Right cardiac atrium (tissue), 5 donors: ENCODE data around the gene TRIM50. TPM values are rescaled to one million over a fixed set of nuclear protein-coding genes. Genes with fewer than 3 reads are reported as not detected.
A peak's percentile ranks its signal among the peaks of the same experiment; 100 is the strongest.
"Not testable (repeated sequence)": the region's sequence is repeated elsewhere in the genome, so short reads cannot be mapped to it uniquely, and the experiment has no call there.

ENCODE experiments used
- ATAC-seq, 2 donors: fragments of 200-7000 bp; cut with Tn5 transposase; one replicate each; pipeline versions ENCODE4 v1.8.0 to v1.9.1; 2020; ENCODE audit warnings: moderate library complexity in 2 of 2, mild to moderate bottlenecking in 1 of 2
- DNase-seq, 3 donors: peaks; one replicate each; pipeline ENCODE4 v3.0.0-alpha.2; 2020
- H3K27ac ChIP-seq: one replicate; pipeline ENCODE4 v1.5.1; 2013; ENCODE audit warnings: mild to moderate bottlenecking, low read length, control low read depth, moderate library complexity
- H3K27me3 ChIP-seq: one replicate; pipeline ENCODE4 v1.6.1; 2013; ENCODE audit not compliant: control insufficient read depth, insufficient read depth
- H3K4me1 ChIP-seq: one replicate; pipeline ENCODE4 v1.6.1; 2013; ENCODE audit warnings: low read length; ENCODE audit not compliant: control insufficient read depth, insufficient read depth
- H3K4me3 ChIP-seq: one replicate; pipeline ENCODE4 v1.5.1; 2013; ENCODE audit warnings: low read length, control low read depth
- H3K9me3 ChIP-seq: one replicate; pipeline ENCODE4 v1.6.1; 2013; ENCODE audit warnings: low read length; ENCODE audit not compliant: control insufficient read depth
- WGBS: extraction: QIAGEN DNeasy Blood & Tissue Kit; methylation state at CpG from one replicate; pipeline ENCODE4 v1.1.7; 2013; 5-methylcytosine and 5-hydroxymethylcytosine counted together
- intact Hi-C, 4 donors: fragments of 100-400 bp; cut with DNase I; formaldehyde crosslinking; loops; one replicate each; pipeline versions ENCODE4 v1.11.0 to v1.14.0; 2022 to 2023
- polyA plus RNA-seq: library from polyadenylated mRNA; stranded (reverse); fragments of 200-250 nt; gene quantifications from one replicate; pipeline ENCODE4 v1.2.3, GENCODE V29; 2013
- total RNA-seq, 4 donors: library from RNA; stranded (reverse); fragmentation: NEBNext Ultra II Directional; extraction: Animal tissue kit (Norgen Biotek cat#: 25700); gene quantifications; one replicate each; pipeline ENCODE4 v1.2.1, GENCODE V29; 2021
- donor health status: healthy with polysubstance abuse.
- donor health status: DM: no; HTN: yes; CAD: no.
- donor health status: DM: no; HTN: no; CAD: no.
- donor health status: DM: no; HTN: yes; CAD: no; lungs with severe emphysema.
- donor health status: DM: yes; HTN: yes; CAD: no.

TRIM50 gene
- total and polyA plus RNA-seq, 5 donors, result 0.07 to 0.17 (median 0.12) TPM; not detected in 2

DNA sequence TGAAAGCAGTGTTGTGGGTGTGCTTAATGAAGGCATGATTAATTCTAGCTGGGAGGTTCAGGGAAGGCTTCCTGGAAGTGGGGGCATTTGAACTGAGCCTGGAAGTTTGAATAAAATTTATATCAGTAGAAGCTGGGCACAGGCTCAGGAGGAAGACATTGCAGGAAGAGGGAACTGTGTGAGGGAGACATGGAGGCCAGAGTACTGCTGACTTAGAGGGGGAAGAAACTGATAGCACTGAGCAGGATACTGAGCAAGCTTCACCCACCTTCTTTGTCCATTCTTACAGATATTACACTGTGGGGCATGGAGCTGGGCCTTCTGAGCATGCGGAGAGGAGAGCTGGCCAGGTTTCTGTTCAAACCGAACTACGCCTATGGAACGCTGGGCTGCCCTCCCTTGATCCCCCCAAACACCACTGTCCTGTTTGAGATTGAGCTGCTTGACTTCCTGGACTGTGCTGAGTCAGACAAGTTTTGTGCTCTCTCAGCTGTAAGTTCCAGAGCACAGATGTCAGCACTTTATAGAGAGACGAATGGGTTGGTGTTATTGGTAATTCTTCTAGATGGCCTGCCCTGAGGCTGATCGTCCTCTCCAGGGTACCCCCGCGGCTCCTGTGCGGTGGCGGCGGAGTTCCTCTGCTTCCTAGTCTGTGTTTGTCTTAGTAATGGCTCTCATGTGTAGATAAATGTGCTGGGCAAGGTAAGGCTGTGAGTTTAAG is 2.1 kb upstream of the TRIM50 start:
- Histone ChIP-seq H3K9me3 (no peaks in the 10 kb centered on the region), H3K4me3 (no peak overlapping the region), H3K4me1 (no peaks in the 10 kb centered on the region), H3K27ac (no peak overlapping the region), H3K27me3 (no peaks in the 10 kb centered on the region)
- WGBS, result 27% methylated on average over 11 of the region's 11 CpGs
- ATAC-seq (peak; percentile 71 to 73), DNase-seq (no peak)
- intact Hi-C loops, result loop anchor here in 1 of 4 donors (10.0 kb wide), 1 partner anchor 125 kb away; no protein-coding TSS in a partner anchor

GRCh38 chr7:73328696-73329095 is 814 bp upstream of the TRIM50 start:
- ATAC-seq (no peak), DNase-seq (no peak)
- no peak overlapping the region for H3K4me3 ChIP-seq
- no peaks in the 10 kb centered on the region for H3K9me3 ChIP-seq
- H3K27me3 ChIP-seq, result no peaks in the 10 kb centered on the region
- intact Hi-C loops, result no loop called here
- H3K27ac ChIP-seq, result no peak overlapping the region
- 96% methylated on average over 10 of the region's 10 CpGs for WGBS
- H3K4me1 ChIP-seq, result no peaks in the 10 kb centered on the region

DNA sequence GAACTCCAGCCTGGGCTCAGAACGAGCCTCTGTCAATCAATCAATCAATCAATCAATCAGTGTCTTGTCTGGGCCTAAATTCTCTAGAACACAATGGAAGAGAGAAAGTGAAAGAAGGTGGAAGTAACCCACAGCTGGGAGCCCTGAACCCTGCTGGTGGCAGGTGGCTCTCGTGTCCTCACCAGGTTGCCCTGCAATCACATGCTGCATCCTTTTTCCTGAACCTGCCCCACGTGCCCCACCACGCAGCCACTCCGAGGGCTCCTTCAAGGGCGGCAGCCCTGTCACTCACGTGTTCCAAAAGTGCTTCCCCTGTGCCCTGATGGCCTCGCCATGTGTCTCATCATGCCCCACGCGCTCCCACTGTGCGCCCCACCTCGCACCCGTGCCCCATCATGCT is 433 bp downstream of the TRIM50 start:
- intact Hi-C loops, H3K4me1 ChIP-seq, H3K27ac ChIP-seq, DNase-seq, H3K27me3 ChIP-seq, H3K9me3 ChIP-seq, H3K4me3 ChIP-seq, ATAC-seq: not testable (repeated sequence)
- WGBS, result 90% methylated on average over 10 of the region's 13 CpGs

DNA sequence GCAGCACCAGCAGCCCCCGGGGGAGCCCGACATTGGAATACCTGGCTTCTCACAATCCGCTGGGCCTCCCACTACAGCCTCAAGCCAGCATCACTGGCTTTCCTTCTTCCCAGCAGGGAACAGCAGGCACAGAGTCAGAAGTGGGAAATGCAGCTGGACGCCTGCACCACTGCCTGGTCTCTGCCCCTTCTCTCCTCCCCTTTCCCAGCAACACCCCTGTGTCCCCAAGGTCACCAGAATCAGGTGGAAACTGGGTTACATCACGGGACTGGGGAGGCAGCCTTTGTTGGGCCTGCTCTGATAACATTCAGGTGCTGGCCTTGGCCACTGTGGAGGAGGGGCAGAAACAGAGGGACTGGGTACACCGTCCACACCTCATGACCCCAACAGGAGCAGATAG is 2.5 kb downstream of the TRIM50 start:
- intact Hi-C loops, H3K9me3 ChIP-seq, DNase-seq, H3K4me3 ChIP-seq, ATAC-seq, H3K27ac ChIP-seq, H3K4me1 ChIP-seq, H3K27me3 ChIP-seq: not testable (repeated sequence)
- WGBS, result 86% methylated on average over 6 of the region's 6 CpGs

GRCh38 chr7:73324081-73324845 is 3.6 kb downstream of the TRIM50 start:
- 13% methylated on average over 28 of the region's 31 CpGs for WGBS

DNA sequence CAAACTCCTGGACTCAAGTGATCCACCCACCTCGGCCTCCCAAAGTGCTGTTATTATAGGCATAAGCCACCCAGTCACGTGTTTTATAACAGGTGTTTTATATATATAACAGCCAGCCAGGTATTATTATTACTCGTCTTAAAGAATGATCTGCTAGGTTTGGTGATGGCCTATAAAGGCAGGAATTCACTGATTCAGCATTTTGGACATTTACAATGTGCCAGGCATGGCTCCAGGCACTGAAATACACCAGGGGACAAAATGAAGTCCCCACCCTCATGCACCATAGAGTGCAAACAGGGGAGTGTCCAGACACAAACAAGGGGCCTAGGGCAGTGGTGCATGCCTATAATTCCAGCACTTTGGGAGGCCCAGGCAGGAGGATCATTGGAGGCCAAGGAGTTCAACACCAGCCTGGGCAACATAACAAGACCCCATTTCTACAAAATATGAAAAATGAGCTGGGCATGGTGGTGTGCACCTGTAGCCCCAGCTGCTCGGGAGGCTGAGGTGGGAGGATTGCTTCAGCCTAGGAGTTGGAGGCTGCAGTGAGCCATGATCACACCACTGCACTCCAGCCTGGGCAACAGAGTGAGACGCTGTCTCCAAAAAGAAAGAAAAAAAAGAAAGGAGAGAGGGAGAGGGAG is 4.3 kb downstream of the TRIM50 start:
- H3K4me1 ChIP-seq, H3K27ac ChIP-seq, H3K9me3 ChIP-seq, ATAC-seq, intact Hi-C loops, H3K4me3 ChIP-seq, H3K27me3 ChIP-seq, DNase-seq: not testable (repeated sequence)
- WGBS, result 76% methylated on average over 5 of the region's 5 CpGs

More at GRCh38 chr7:73324081-73324845, 3.6 kb downstream of the TRIM50 start:
- H3K4me1 ChIP-seq, H3K27me3 ChIP-seq, intact Hi-C loops, H3K27ac ChIP-seq, H3K4me3 ChIP-seq, H3K9me3 ChIP-seq: not testable (repeated sequence)
- peak; percentile 32 to 69 (median 69) for DNase-seq
- peak; percentile 55 to 64 for ATAC-seq

GRCh38 chr7:73320009-73320408 is 7.9 kb downstream of the TRIM50 start:
- ATAC-seq, H3K4me1 ChIP-seq, intact Hi-C loops, H3K4me3 ChIP-seq, H3K9me3 ChIP-seq, H3K27ac ChIP-seq, H3K27me3 ChIP-seq, DNase-seq: not testable (repeated sequence)
- WGBS, result 75% methylated on average over 9 of the region's 9 CpGs

DNA sequence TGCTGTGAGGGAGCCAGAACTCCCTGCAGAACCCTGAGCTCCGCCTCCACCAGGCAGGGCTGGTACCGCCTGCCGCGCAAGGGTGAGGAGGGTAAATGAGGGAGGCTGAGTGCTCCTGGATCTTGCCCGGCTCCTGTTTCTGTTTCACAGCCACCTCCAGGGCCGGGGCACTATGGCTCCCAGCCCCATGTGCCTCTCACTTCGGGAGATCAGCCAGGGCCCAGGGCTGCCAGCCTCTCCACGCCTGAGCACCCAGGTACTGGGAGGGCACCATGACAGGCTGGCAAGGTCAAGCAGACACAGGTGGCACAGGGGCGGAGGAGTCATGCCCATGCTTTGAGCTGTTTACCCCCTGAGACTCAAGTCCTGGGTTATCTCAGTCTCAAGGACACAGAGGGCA is 8.3 kb downstream of the TRIM50 start:
- H3K27me3 ChIP-seq, H3K4me3 ChIP-seq, intact Hi-C loops, H3K4me1 ChIP-seq, DNase-seq, H3K27ac ChIP-seq, H3K9me3 ChIP-seq: not testable (repeated sequence)
- ATAC-seq, result peak in 1 of 2 donors; percentile 28
- 80% methylated on average over 9 of the region's 9 CpGs for WGBS

DNA sequence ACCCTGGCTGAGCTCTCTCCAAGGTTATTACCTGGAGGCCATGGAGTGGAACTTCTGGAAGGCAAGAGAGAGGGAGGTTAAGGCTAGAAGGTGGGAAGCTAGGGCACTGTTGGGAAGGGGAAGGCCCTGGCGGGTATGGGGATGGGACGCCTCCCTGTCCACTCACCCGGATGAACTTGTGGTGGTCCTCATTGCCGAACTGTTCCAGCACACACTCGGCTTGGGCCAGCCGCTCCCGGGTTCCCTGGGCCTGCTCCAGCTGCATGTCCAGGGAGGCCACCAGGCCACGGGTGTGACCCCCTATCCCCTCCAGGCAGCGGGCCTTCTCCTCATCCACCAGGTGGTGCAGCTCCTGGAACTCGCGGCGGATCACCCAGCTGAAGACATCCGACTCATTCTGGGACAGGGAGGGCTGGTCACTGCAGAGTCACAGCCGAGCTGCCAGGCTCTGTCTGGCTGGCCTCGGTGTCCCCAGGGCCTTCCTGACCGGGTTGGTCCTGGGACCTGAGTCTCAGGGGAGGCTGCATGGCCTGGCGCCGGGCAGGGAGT is 9.2 kb downstream of the TRIM50 start:
- intact Hi-C loops, H3K27me3 ChIP-seq, H3K4me1 ChIP-seq, H3K27ac ChIP-seq, H3K9me3 ChIP-seq, DNase-seq, H3K4me3 ChIP-seq: not testable (repeated sequence)
- ATAC-seq, result peak; percentile 12 to 19
- 78% methylated on average over 18 of the region's 18 CpGs for WGBS

GRCh38 chr7:73316521-73316920 is 11.4 kb downstream of the TRIM50 start:
- no peak for ATAC-seq
- no peak overlapping the region for H3K27ac ChIP-seq
- H3K9me3 ChIP-seq, result no peaks in the 10 kb centered on the region
- no peaks in the 10 kb centered on the region for H3K27me3 ChIP-seq
- no peaks in the 10 kb centered on the region for H3K4me1 ChIP-seq
- intact Hi-C loops, result no loop called here
- WGBS, result 87% methylated on average over 9 of the region's 9 CpGs
- no peak for DNase-seq
- no peak overlapping the region for H3K4me3 ChIP-seq

GRCh38 chr7:73314271-73314670 is 13.6 kb downstream of the TRIM50 start:
- intact Hi-C loops, result no loop called here
- Histone ChIP-seq H3K9me3 (no peaks in the 10 kb centered on the region), H3K4me3 (no peak overlapping the region), H3K27me3 (no peaks in the 10 kb centered on the region), H3K4me1 (peaks cover under 1% of the 10 kb centered on the region), H3K27ac (no peak overlapping the region)
- ATAC-seq, result no peak
- no peak for DNase-seq
- WGBS, result 82% methylated on average over 5 of the region's 5 CpGs
